NCI-H2227 treated with DMSO at 0.1 percent for 48 hours (cell line): ENCODE results near the gene MTHFD1L.
"Not testable (repeated sequence)": the region's sequence is repeated elsewhere in the genome, so short reads cannot be mapped to it uniquely, and the experiment has no call there.

Experiments
- DNase-seq: peaks from one replicate; lab custom pipeline; 2025; lab: John Stamatoyannopoulos, UW

Gene MTHFD1L

DNA sequence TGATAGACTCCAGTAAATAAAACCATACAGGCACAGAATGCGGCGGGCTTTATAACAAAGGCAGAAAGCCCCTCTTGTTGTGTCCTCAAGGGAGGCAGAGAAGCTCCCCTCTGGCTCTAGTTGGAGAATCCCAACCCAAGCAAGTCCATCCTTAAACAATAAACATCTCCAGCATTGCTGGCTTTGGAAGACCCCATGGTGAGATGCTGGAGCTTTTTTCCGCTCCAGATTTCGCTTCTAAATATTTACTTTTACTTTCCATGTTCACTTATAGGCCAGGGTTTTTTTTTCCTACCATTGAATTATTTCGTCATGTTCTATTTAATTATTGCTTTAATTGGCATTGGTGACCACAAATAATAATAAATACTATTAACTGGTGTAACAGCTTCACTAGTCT is 176.2 kb downstream of the MTHFD1L start:
- no peak for DNase-seq

GRCh38 chr6:151042911-151043330 is 177.4 kb downstream of the MTHFD1L start:
- not testable (repeated sequence) for DNase-seq

- no peak for DNase-seq
Observed at GRCh38 chr6:151043944-151044343, 178.4 kb downstream of the MTHFD1L start.

- DNase-seq, result peak; percentile 21
Observed at GRCh38 chr6:151044465-151045441, 179.3 kb downstream of the MTHFD1L start.

GRCh38 chr6:151045511-151046222 is 180.2 kb downstream of the MTHFD1L start:
- DNase-seq, result not testable (repeated sequence)

GRCh38 chr6:151051164-151051563 is 185.7 kb downstream of the MTHFD1L start:
- DNase-seq, result no peak

- DNase-seq, result no peak
Observed at GRCh38 chr6:151052021-151052646, 186.6 kb downstream of the MTHFD1L start.

- peak; percentile 15 for DNase-seq
Observed at GRCh38 chr6:151054306-151054705, 188.8 kb downstream of the MTHFD1L start.

- DNase-seq, result no peak
Observed at GRCh38 chr6:151056230-151056907, 190.9 kb downstream of the MTHFD1L start.

GRCh38 chr6:151057061-151057460 is 191.6 kb downstream of the MTHFD1L start:
- DNase-seq, result peak; percentile 22

DNA sequence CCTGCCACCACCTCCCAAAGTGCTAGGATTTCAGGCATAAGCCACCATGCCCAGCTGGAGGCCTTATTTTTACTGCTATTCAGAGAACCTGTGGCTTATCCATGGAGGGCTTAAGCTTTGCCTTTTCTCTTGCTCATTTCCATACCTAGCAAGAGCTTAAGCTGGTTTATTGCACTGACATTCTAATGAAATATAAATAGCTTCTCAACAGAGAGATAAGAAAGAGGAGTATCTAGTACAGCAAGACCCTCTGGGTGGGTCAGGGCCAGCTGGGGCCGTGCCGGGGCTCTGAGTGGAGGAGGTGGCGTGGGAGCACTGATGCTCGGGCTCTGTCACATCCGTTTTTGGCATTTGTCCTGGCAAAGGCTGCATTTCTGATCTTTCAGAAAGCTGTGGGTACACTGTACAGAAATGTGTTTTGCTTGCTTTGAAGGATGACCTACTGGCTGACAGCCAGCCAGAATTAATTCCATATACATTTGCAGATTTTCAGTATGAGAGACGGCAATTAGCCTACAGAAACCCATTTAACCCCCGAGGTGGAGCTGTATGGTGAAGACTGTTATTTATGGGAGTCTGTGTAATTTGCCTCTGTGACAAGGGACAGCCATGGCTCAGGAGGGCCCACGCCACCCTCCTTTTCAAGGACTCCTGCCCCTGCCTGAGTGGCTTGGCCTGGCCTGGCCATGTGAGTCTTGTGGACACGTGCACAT is 192.7 kb downstream of the MTHFD1L start:
- DNase-seq, result no peak

- DNase-seq, result no peak
Observed at GRCh38 chr6:151059612-151060095, 194.2 kb downstream of the MTHFD1L start.

GRCh38 chr6:151060096-151060765 is 194.7 kb downstream of the MTHFD1L start:
- no peak for DNase-seq

DNA sequence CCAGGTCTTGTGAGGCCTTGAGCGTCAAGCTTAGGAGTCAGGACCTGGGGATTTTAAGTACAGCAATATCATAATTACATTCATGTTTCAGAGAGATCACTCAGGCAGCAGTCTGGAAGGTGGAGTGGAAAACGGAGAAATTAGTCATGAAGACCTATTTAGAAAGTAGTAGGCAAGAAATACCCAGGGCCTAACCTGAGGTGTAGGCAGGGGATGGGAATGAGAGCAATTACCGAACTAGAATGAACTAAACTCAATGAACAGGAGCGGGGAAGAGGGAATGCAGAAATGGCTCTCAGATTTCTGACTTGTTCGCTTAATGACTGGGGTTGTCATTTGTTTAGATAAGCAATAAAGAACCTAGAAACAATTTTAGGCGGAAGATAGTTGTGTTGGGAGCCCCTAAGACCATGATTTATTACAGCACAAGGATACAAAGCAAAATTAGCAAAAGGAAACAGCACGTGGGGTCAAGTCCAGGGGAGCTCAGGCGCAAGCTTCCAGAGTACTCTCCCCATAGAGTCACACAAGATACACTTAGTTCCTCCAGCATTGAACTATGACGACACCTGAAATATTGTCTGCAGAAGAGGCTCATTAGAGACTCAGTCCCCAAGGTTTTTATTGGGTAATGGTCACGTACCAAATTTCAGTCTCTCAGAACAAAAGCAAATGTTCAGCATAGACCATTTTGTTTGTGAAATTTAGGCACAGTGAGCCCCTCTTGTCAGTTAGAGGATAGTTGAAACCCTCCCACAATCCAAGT is 195.4 kb downstream of the MTHFD1L start:
- DNase-seq, result no peak

DNA sequence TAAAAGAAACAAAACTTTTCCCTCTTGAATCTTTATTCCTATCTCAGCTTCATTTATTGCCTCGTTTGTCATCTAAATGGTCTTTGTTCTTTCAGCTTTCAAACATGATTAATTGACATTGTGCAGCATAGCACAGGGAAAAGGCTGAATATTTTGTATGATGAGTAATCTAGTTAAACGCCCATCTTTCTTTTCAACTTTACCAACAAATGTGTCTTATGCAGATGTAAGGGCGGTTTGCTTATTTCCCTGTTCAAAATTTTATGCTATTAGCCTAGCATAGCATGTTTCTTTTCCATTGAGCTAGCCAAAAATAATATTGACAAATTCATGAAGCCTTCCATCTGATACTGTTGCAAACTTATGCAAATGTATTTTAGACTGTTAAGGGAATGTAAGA is 197.8 kb downstream of the MTHFD1L start:
- DNase-seq, result no peak

- no peak for DNase-seq
Observed at GRCh38 chr6:151063842-151064647, 198.5 kb downstream of the MTHFD1L start.

DNA sequence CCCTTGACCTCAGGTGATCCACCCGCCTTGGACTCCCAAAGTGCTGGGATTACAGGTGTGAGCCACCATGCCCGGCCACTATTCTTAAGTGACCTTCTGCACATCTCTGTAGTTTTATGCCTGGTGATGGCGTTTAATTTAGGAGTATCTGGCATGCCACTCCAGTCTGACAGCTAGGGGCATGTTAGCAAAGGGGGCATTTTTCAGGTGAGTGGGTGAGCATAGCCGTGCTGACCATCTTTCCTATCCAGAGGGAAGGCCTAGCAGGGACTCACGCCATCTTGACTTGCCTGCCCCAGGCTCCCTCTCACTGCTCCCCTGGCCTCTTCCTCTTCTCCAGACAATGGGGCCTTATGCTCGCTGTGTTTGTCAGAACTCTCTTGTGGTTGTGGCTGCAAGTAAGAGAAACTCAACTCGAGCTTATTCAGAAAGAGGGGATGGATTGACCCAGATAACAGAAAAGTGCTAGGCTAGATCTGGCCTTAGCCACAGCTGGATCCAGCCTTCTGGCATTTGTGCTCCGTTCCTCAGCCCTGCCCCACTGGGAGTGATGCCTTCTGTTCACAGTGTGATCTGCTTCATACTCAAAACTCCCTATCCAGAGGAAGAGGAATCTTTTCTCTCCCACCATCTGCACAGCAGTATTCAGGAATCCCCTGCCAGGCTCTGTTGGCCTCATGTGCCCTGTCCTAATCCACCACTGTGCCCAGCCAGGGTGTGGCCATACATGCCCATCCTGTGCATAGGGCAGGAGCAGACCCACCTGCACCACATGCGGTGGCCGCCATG is 199.7 kb downstream of the MTHFD1L start:
- no peak for DNase-seq
